HG03039 (cell line): ENCODE measurements around the gene C1QL1.

ENCODE experiments used
- ATAC-seq: cut with Tn5 transposase; IDR thresholded peaks from one replicate; pipeline ENCODE4 v1.9.1; 2021; ENCODE audit warnings: mild to moderate bottlenecking, moderate library complexity; ENCODE audit not compliant: unreplicated experiment

Gene C1QL1

DNA sequence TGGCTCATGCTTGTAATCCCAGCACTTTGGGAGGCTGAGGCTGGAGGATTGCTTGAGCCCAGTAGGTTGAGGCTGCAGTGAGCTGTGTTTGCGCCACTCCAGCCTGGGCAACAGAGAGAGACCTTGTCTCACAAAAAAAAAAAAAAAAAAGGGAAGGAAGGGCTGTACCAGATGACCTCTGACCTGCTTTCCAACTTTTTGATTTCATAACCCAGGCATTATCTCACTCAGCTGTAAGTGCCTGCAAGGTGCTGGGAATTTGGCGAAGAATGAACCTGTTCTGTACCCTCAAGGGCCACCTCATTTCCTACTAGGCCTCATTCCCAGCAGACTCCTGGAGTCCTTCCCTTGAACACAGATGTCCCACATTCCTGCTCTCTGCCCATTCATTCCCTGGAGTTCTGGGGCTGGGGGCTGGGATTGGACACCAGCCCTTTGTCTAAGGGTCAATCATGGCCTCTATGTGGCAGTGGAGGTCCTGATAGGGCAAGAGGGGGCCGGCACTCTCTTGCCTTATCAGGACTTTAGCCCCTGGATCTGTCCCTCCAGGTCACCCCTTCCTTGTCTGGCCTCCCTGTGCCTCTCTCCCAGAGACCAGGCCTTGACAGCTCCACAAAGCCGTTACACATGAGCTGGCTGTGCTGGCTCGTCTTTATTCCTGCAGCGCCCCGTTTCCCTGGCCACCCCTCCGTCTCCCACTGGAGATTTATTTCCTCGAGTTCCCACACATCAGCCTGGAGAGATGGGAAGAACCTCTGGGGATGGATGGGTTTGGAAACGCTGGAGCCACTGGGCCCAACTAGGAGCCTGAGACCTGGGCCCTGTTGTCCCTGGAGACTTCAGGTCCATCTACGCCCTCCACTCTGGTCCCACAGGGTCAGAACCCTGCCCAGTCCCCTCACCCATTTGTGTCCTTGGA lies 52.0 kb downstream of the C1QL1 start:
- no peak for ATAC-seq

DNA sequence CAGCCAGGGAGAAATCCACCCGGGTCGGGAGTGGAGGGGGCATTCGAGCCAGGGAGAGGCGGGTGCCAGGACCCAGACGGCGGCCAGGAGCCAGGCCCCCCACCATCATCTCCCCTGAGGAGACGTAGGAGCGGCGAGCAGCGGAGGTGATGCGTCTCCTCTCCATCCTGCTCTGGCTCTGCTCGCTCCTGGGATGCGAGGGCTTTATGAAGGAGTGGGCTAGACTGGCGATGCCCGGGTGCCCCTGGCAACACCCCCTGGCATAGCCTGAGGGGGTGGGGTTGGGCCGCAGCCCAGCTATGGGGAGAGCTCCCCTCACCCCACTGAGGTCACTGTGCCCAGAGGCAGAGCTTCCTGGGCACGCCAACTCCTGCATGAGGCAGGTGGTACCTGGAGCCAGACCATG lies 52.8 kb downstream of the C1QL1 start, which contains the start of gene GFAP:
Gene GFAP (minus strand): TSS at position 180 of the 406 bp plus-strand sequence. CDS start 14 bp downstream, at position 166.
- no peak for ATAC-seq

DNA sequence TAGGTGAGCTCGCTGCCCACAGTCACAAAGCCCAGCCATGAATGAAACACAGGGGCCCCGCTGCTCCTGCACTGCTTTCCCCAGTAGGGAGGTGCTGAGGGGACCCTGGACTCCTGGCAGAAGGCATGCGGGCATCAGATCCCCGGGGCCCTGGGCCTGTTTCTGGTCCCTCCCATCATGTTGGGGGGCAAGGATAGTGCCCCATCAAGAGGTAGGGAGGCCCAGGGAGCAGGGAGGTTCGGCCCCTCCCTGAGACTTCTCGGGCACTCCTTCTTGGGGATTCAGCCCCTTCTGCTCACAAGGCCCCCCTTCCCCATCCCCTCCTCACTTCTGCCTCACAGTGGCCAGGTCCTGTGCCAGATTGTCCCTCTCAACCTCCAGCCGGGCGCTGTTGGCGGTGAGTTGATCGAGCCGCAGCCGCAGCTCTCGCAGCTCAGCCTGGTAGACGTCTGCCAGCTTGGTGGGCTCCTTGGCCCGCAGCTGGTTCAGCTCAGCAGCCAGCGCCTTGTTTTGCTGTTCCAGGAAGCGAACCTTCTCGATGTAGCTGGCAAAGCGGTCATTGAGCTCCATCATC lies 53.3 kb downstream of the C1QL1 start:
- no peak for ATAC-seq

DNA sequence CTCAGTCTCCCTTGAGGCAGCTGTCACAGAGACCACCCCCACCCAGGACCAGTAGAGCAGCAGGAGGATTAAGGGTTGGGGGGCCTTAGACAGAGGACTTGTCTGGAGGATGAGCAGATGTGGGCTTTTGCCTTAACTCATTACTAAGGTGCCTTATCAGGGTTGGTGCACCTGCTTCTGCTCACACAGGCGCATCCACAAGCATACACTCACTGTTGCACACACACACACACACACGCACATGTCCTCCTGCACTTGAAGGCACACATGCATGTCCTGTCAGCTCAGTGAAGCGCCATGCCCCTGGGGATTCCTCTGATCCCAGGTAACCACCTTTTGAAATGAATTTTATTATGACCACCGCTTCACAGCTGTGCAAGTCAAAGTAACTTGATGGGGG lies 54.0 kb downstream of the C1QL1 start:
- ATAC-seq = no peak

DNA sequence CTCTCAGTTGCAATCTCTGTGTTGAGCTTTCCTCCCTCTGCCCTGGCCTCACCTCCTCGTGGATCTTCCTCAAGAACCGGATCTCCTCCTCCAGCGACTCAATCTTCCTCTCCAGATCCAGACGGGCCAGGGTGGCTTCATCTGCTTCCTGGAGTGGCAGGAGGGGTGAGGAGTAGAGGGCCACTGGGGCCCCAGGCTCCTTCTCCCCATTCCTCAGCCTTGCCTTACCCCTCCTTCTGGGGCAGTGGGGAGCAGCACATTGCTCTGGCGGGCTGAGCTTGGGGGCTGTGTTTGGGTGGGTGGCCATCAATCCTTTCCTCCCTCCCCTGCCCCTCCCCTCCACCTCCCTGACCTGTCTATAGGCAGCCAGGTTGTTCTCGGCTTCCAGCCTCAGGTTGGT lies 54.4 kb downstream of the C1QL1 start:
- no peak for ATAC-seq

DNA sequence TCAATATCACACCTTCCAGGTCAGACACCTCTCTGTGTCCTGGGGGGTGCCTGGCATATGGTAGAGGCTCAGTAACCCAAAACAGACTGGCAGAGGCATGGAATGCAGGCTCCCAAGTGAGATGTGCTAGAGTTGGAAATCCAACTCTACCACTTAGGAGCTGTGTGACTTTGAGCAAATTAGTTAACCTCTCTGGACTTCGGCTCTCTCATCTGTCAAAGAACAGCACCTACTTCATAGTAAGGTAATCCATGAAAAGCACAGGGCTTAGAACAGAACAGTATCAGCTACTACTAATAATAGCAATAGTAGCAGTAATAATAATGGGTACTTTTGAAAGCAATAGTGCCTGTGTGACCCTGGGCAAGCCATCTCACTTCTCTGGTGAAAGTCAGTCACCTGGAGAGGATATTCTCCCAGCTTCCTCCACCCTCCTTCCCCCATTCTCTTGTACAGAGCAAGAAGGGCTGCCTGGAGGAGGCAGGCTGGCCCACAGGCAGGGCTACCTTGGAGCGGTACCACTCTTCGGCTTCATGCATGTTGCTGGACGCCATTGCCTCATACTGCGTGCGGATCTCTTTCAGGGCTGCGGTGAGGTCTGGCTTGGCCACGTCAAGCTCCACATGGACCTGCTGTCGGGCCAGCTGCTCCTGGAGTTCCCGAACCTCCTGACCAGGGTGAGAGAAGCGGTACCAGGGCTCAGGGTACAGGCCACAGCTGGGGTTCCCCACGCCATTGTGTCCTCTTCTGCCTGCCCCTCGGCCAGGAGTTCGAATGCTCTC lies 55.1 kb downstream of the C1QL1 start:
- ATAC-seq = no peak

DNA sequence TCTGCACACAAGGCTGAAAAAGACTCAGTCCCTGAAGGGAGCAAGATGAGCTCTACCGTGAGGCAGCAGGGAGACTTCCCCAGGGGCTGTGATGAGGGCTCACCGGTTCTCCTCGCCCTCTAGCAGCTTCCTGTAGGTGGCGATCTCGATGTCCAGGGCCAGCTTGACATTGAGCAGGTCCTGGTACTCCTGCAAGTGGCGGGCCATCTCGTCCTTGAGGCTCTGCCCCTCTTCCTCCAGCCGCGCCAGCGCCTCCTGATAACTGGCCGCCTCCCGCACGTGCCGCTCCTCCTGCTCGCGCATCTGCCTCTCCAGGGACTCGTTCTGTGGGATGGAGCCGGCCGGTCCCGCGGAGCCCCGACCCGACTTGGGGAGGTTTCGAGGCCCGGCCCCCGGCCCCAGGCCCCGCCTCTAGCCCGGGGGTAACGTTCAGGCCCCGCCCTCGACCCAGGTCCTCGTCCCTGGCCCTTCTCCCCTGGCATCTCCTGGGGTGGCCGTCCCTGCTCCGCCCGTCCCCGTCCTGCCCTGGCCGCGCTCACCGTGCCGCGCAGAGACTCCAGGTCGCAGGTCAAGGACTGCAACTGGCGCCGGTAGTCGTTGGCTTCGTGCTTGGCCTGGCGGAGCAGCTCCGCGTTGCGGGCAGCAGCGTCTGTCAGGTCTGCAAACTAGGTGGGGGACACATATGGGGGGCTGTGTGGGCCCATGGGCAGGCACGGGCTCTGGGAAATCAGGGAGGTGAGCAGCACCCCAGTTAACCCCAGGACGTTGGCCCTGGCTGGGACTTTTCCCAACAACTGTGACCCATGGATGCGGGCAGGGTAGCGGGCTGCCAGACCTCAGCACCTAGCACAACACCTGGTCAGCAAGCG lies 56.7 kb downstream of the C1QL1 start:
- ATAC-seq = no peak

DNA sequence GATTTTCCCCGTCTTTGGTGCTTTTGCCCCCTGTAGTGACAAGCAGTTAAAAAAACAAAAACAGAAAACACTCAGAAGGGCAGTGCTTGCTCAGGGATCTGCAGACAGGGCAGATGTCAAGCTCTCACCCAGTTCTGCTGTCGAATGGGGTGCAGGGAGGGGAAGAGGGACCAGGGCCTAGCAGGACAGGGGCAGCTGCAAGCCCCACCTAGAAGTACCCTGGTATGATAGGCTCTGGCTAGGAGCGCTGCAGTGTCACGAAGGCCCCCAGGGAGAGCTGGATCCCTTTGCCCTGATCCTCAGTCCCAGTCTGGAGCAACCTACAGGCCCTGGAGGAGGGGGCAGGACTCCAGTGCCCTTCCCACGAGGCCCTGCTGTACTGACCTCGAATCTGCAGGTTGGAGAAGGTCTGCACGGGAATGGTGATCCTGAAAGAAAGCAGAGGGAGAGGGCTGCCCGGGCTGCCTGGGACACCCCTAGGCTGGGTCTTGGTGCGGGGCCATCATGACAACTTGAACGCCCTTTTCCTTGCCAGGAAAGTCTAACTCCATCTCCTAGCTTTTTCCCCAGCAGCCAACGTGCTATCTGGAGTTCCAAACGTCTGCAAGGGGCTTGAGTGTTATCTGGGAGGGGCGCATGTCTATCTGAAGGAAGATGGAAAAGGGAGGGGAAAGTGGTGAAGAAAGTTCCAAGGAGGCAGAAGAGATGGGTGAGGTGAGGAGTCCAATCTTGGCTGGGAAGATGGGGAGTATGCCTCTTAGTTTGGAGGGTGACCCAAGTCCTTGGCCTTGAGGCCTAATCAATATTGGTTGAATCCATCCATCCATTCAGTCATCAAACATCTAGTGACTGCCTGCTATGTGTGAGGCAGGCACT lies 57.6 kb downstream of the C1QL1 start:
- no peak for ATAC-seq
